K562 (cell line): ENCODE measurements around the gene TYMP. TPM values are rescaled to one million over a fixed set of nuclear protein-coding genes. Genes with fewer than 3 reads are reported as not detected.

ENCODE experiments used
- BCOR ChIP-seq: fragments of 450-650 bp; IDR thresholded peaks from 2 replicates; pipeline ENCODE4 v1.6.1; 2016
- CREB3 ChIP-seq: fragments of 450-650 bp; conservative IDR thresholded peaks from 2 replicates; pipeline ENCODE4 v1.6.1; 2016; ENCODE audit warnings: missing genetic modification characterization, low read depth, mild to moderate bottlenecking, missing compliant biosample characterization, moderate library complexity
- CXXC5 ChIP-seq: fragments of 250-450 bp; sonication (Bioruptor Pico); IDR thresholded peaks from 2 replicates; pipeline ENCODE4 v1.8.0; 2022; ENCODE audit warnings: inconsistent platforms, mild to moderate bottlenecking, moderate library complexity
- DDX20 ChIP-seq: fragments of 450-650 bp; IDR thresholded peaks from 2 replicates; pipeline ENCODE4 v1.6.1; 2016; ENCODE audit warnings: missing genetic modification characterization, low read depth, mild to moderate bottlenecking, missing compliant biosample characterization, moderate library complexity
- KDM5B ChIP-seq: fragments of 200-600 bp; sonication (generic); IDR thresholded peaks from 2 replicates; pipeline ENCODE4 v1.6.1; 2012; ENCODE audit warnings: low read depth, mild to moderate bottlenecking, moderate library complexity, low read length, control low read depth, inconsistent platforms; ENCODE audit not compliant: insufficient replicate concordance
- MCM2 ChIP-seq: fragments of 450-650 bp; IDR thresholded peaks from 2 replicates; pipeline ENCODE4 v1.6.1; 2017; ENCODE audit warnings: low read depth, mild to moderate bottlenecking
- MEIS2 ChIP-seq: fragments of 450-650 bp; IDR thresholded peaks from 2 replicates; pipeline ENCODE4 v1.6.1; 2014; ENCODE audit warnings: mild to moderate bottlenecking; ENCODE audit not compliant: partially characterized antibody
- NELFE ChIP-seq: IDR thresholded peaks from 2 replicates; pipeline ENCODE4 v1.6.1; 2011; ENCODE audit warnings: mild to moderate bottlenecking; ENCODE audit not compliant: insufficient read depth, insufficient read length
- SMARCC2 ChIP-seq: fragments of 450-650 bp; IDR thresholded peaks from 2 replicates; pipeline ENCODE4 v1.6.1; 2017; ENCODE audit warnings: antibody characterized with exemption, moderate library complexity, mild to moderate bottlenecking, low read depth
- XRCC5 ChIP-seq: fragments of 200-400 bp; formaldehyde crosslinking; IDR thresholded peaks from 2 replicates; pipeline ENCODE4 v1.6.1; 2017; ENCODE audit warnings: low read depth, mild to moderate bottlenecking, low read length
- ZC3H11A ChIP-seq: IDR thresholded peaks from 2 replicates; pipeline ENCODE4 v1.6.1; 2012; ENCODE audit warnings: low read depth, low read length, improper control_type of control experiment
- ZNF41 ChIP-seq: fragments of 250-450 bp; sonication (Bioruptor Pico); conservative IDR thresholded peaks from 2 replicates; pipeline ENCODE4 v1.4.0; 2020; ENCODE audit warnings: mild to moderate bottlenecking
- ZNF785 ChIP-seq: fragments of 250-450 bp; sonication (Bioruptor Pico); IDR thresholded peaks from 2 replicates; pipeline ENCODE4 v1.4.0; 2020; ENCODE audit warnings: mild to moderate bottlenecking
- polyA plus RNA-seq, 8 experiments: library from polyadenylated mRNA; depleted of rRNA in 4 of 8; stranded (reverse) in 5 of 8; unstranded in 3 of 8; fragments of >200 nt; fragmentation: Nextera tagmentation in 2 of 8; fragmentation: Illumina TruSeq in 1 of 8; extraction: Ambion mirVana in 2 of 8; extraction: Trizol in 1 of 8; gene quantifications; 2 replicates each; pipeline versions ENCODE4 v1.2.1 to v1.2.3, GENCODE V29; 2011 to 2014; ENCODE audit warnings: inconsistent platforms in 1 of 8, missing spikeins in 1 of 8
- total RNA-seq, 7 experiments: library from RNA; depleted of rRNA in 6 of 7; stranded (reverse); fragments of >200 nt in 6 of 7; fragmentation: Illumina TruSeq in 2 of 7; extraction: Trizol in 2 of 7; gene quantifications; 2 replicates each; pipeline versions ENCODE4 v1.2.1 to v1.2.3, GENCODE V29; 2011 to 2021; ENCODE audit warnings: low replicate concordance in 1 of 7
- TF ChIP-seq, protein P1 (sequence below), 3 experiments: fragments of 200-800 bp in 1 of 3; sonication (Bioruptor generic) in 1 of 3; sonication (generic) in 1 of 3; formaldehyde crosslinking in 1 of 3; IDR thresholded peaks; 2 replicates each; pipeline versions ENCODE4 v1.6.1 to v1.8.0; 2016 to 2022; ENCODE audit warnings: mild to moderate bottlenecking in 2 of 3, missing compliant biosample characterization in 2 of 3, missing genetic modification characterization in 2 of 3, missing genetic modification reagents in 1 of 3
- TF ChIP-seq, protein P2 (sequence below): fragments of 450-650 bp; formaldehyde crosslinking; IDR thresholded peaks from 2 replicates; pipeline ENCODE4 v1.4.0; 2020; ENCODE audit warnings: mild to moderate bottlenecking

The TYMP gene
- total and polyA plus RNA-seq, 9 of the 15 experiments (the other 6 are each of a cell fraction or from before 2014, with no cell fraction given): 0.03 to 4.0 (median 2.4) TPM; not detected in 4

DNA sequence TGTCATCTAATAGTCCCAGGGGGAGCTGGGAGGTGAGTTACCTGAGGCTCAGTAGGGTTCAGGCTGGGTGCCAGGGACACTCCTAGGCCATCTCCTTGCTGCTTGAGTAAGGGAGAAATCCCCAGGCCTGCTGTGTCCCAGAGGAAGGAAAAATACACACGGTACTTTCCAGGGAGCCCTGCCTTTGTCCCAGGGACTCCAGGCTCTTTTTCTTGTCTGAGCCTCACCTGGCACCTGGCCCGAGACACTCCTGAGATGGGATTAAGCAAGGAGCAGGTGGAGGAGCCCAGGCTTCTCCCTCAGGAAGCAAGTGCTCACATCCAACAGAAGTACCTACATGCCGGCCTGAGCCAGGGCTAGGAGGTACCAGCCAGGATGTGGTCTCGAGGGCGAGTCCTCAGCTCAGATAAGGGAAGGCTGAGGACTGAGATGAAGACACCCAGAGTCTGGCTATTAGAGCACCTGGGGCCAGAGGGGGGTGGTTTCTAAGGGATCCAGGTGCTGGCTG is 15.0 kb upstream of the TYMP start (continued):
- TF ChIP-seq KDM5B: no peak
- no peak for TF ChIP-seq DDX20 (tag)
- no peak for TF ChIP-seq MEIS2
- no peak for TF ChIP-seq XRCC5
- TF ChIP-seq ZNF41 (CRISPR knock-in tag): no peak
- TF ChIP-seq CXXC5: peak; percentile 18; the same call in 1 of the 2 replicates
- TF ChIP-seq, protein P1, sequence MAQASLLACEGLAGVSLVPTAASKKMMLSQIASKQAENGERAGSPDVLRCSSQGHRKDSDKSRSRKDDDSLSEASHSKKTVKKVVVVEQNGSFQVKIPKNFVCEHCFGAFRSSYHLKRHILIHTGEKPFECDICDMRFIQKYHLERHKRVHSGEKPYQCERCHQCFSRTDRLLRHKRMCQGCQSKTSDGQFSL (CRISPR knock-in tag; IDR thresholded peaks at IDR 0.05): no peak
- TF ChIP-seq, protein P1 (tag; IDR thresholded peaks at IDR 0.05): no peak
- TF ChIP-seq BCOR: no peak
- TF ChIP-seq ZC3H11A: no peak
- TF ChIP-seq CREB3: no peak
- TF ChIP-seq ZNF785: no peak
- TF ChIP-seq SMARCC2: no peak
- TF ChIP-seq, protein P2, sequence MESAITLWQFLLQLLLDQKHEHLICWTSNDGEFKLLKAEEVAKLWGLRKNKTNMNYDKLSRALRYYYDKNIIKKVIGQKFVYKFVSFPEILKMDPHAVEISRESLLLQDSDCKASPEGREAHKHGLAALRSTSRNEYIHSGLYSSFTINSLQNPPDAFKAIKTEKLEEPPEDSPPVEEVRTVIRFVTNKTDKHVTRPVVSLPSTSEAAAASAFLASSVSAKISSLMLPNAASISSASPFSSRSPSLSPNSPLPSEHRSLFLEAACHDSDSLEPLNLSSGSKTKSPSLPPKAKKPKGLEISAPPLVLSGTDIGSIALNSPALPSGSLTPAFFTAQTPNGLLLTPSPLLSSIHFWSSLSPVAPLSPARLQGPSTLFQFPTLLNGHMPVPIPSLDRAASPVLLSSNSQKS (CRISPR knock-in tag): no peak
- no peak for TF ChIP-seq NELFE
- no peak for TF ChIP-seq MCM2
